Astrocyte (in vitro differentiated cells and primary cell): ENCODE results near the gene UBR4.

Source experiments
- EZH2 ChIP-seq: IDR thresholded peaks from 2 replicates; pipeline ENCODE4 v1.6.1; 2012; ENCODE audit warnings: mild to moderate bottlenecking, low read length, inconsistent platforms; ENCODE audit not compliant: insufficient read depth
- TF ChIP-seq, protein P1 (sequence below): IDR thresholded peaks from 2 replicates; pipeline ENCODE4 v1.5.1; 2011; ENCODE audit warnings: low read depth, mild to moderate bottlenecking, inconsistent platforms, low read length, moderate library complexity; ENCODE audit not compliant: insufficient read depth

DNA sequence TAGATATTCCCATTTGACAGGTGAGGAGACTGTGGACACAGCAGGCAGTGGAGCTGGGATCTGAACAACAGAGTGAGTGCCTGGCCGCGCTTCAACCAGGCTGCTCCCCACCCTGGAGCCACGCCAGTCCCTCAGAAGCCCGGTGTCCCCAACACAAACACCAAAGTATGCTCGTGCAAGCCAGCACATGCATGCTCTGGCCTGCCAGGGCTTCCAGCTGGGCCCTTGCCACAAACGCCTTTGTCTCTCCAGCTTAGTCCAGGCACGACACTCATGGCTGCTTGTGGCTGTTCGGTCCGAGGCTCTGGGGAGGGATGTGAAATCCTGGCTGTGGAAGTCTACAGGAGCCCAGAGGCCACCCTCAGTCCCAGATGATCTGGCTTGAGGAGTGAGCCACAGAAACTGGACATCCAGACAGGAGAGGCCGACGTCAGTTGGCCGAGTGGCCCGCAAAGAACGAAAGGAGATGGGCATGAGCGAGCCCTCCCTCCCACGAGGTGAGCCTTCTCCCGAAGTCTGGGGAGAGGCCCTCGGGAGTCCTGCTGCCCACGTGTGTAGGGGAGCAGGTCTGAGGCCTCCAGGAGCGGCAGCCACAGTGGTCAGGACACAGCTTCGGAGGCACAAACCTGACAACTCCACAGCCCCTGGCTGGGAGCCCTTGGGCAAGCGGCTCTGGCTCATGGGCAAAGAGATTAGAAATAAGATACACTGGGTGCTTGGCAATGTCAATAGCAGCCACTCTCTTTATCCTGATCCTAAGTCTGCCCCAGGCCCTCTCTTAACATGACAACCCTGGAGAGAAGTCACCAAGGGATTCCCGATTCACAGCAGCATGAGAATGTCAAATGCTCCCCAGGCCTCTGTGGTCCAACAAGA lies 136.5 kb downstream of the UBR4 start:
- TF ChIP-seq, protein P1, sequence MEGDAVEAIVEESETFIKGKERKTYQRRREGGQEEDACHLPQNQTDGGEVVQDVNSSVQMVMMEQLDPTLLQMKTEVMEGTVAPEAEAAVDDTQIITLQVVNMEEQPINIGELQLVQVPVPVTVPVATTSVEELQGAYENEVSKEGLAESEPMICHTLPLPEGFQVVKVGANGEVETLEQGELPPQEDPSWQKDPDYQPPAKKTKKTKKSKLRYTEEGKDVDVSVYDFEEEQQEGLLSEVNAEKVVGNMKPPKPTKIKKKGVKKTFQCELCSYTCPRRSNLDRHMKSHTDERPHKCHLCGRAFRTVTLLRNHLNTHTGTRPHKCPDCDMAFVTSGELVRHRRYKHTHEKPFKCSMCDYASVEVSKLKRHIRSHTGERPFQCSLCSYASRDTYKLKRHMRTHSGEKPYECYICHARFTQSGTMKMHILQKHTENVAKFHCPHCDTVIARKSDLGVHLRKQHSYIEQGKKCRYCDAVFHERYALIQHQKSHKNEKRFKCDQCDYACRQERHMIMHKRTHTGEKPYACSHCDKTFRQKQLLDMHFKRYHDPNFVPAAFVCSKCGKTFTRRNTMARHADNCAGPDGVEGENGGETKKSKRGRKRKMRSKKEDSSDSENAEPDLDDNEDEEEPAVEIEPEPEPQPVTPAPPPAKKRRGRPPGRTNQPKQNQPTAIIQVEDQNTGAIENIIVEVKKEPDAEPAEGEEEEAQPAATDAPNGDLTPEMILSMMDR = no peak
- no peak for TF ChIP-seq EZH2
